NK-92 treated with Interleukin-12 subunit alpha and Interleukin-12 subunit beta, amount 100 ng/mL, for 24 hours (cell line): ENCODE measurements around the gene RASIP1.
A peak's percentile ranks its signal among the peaks of the same experiment; 100 is the strongest.

ENCODE experiments used
- DNase-seq: peaks from one replicate; lab custom pipeline; 2025; lab: John Stamatoyannopoulos, UW

Gene RASIP1

DNA sequence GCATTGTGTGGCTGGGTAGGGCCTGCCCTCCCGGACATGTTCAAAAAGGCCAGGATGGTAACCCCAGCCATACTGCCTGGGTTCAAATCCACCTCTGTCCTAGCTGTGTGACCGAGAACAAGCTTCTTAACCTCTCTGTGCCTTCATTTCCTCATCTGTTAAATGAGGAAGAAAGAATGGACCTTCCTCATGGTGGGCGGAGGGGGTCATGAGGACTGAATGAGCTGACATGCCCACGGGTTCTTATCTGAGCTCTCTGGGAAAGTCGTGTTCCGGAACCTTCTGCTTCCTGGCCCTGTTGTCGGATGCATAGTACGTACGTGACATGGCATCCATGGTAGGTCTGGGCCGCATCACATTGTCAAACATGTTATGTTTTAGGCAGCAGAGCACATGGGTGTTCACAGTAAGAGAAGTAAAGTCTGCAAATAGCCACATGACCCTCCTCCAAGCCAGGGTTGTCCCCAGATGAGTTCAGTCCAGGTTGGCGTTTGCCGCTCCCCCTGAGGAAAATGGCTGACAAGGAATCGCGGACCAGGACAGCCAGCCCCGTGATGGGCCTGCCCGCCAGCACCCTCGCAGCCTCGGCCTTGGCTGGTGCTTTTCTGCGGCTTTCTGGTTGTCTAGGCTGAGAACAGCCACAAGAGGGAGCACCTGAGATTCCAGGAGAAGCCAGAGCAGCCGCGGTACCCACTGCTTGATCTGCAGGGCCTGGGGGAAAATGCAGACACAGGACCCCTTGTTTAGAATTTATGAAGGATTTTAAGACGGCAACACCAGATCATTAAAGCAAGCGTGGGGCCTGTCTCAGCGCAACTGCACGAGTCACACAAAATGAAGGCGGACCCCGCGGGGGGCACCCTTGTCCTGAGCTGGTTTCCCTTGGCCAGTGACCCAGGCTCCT lies 65.2 kb downstream of the RASIP1 start:
- peak; percentile 39 for DNase-seq

DNA sequence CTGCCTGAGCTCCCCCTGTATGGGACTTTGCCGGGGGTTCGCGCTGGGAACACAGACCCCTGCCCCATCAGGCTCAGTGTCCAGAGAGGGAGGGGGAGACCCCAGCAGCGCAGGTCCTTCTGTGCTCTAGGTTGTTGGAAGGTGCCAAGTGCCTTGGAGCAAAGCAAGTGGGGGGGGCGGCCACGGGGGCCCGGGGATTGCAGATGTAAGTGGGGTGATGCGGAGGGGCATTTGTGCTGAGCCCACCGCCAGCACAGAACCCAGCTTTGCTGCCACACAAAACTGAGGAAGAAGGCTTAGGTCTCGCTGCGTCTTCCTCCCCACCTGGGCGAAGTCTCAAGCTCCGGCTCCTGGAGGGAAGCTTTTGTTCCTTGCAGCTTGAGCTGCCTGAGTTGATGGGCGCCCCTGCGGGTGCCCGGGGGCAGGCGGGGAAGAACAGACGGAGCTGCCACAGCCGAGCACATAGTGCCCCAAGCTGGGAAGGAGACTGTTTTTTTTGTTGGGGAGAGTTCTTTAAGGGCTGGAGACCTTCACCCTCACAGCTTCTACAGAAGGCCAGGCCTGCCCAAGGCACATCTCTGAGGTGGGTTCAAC lies 66.1 kb downstream of the RASIP1 start:
- no peak for DNase-seq

DNA sequence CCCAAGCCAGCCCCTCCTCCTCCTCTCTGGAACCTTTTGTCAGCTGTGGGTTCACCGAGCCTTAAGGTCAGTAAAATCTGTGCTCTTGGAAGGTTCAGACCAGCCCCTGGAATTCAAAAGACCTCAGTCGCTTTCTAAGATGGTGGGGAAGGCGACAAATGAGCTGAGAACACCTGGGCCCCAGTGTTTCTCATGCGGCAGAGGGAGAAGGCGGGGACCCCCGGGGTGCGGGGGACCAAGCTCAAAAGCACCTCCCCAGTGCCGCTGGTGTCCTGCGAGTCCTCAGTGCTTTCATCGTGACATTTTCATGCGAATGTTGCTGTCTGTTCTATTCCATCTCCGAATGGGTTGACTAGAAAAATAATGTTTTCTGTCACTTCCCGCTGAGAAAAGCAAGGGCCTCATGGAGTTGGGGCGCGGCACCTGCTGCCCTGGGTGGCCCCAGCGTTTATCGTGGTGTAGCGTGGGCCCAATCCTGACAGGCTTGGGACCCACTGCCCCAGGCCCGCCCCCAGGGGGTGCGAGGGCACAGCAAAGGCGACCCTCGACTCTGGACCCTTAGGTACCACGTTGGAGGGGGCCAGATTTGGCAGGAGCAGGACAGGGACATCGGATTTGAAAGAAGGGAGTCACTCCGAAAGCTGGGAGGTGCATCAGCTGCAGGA lies 66.8 kb downstream of the RASIP1 start:
- no peak for DNase-seq

DNA sequence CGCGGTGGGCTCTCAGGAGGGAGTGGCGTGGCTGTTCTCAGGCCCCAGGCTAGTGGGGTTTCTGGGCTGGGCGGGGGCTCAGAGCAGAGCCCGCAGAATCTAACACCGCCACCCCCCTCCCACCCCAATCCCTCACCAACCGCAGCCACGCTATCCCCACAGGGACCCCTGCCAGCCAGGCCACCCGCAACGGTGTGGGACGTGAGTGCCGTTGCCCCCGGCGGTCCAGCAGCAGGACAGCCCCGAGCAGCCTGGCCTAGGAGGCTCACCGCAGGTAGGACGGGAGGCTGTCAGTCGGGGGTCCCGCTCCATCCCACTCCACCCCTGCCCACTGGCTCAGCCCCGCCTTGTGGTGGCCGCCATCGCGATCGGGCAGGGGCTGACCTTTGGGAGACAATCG lies 67.4 kb downstream of the RASIP1 start, which contains the start of gene NTN5:
Gene NTN5 (minus strand): TSS at position 24 of the 400 bp plus-strand sequence. CDS start 2,031 bp downstream, outside the sequence.
- no peak for DNase-seq

DNA sequence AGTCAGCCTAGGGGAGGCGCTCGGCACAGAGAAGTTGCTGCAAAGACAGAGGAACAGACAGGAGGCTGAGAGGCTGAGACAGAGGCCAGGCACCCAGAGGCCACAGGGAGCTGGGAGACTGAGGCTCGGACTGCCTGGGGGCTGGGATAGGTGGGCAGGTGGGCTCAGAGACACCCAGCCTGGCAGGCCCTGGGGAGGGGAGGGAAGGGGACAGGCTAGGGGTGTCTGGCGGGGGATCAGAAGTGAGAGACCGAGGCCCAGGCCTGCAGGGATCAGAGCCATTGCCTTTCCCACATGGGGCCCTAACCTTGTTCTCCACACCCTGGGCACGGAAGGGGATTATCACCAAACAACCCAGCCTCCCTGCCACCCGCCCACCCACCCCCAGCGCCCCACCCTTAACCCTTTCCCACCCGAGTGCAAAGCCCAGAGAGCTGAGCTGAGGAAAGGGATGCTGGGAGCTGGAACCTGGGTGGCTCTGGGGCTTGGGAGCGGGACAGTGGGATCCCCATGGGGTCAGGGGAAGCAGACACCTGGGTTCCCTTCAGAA lies 68.9 kb downstream of the RASIP1 start:
- no peak for DNase-seq

DNA sequence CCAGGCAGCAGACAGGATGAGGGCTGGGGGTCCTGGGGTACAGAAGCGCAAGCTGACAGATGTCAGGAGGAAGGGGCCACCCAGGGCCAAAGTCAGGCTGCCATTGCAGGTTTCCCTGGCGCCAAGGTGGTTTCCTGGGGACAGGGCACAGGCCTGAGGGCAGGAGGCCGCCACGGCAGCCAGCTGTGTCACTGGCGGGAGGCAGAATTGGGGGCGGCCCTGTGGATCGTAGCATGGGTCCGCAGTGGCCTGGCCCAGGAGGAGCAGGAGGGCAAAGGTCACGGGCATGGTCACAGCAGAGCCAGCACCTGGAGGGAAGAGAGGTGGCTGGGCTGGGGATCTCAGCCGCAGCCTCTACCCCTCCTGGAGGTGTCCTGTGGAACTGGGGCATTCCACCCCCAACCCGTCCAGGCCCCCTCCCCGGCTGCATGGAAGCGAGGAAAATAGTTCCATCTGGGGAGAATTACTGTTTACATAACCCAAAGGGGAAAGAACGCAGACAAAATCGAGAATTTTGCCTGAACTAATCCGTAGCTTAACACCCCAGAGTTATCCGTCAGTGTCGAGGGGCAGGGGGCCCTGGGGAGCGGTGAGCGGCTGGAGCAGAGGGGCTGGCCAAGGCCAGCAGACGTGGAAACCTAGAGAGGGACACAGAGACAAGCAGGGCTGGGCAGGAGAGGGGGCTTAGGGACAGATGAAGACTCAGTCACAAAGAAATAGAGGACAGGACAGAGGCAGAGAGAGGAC lies 69.5 kb downstream of the RASIP1 start:
- DNase-seq = no peak
